Gastroesophageal sphincter (tissue), 4 donors: Measurements from ENCODE around the gene LY6G6D. TPM values are rescaled to one million over a fixed set of nuclear protein-coding genes. Genes with fewer than 3 reads are reported as not detected.

ENCODE experiments used
- ATAC-seq: fragments of 150-250 bp; one replicate; pipeline ENCODE4 v1.9.1; 2016; ENCODE audit warnings: mild to moderate bottlenecking, moderate library complexity
- H3K27ac ChIP-seq, 4 donors: fragments of 200-600 bp; sonication (generic) in 3 of 4; 1 replicate in 3 of 4; 2 replicates in 1 of 4; pipeline ENCODE4 v1.5.1; 2016 to 2019
- H3K27me3 ChIP-seq: fragments of 200-600 bp; sonication (generic); one replicate; pipeline ENCODE4 v1.5.1; 2019
- H3K36me3 ChIP-seq, 2 donors: fragments of 200-600 bp; sonication (generic); one replicate each; pipeline ENCODE4 v1.5.1; 2019; ENCODE audit warnings: control low read depth in 1 of 2
- H3K4me1 ChIP-seq, 3 donors: fragments of 200-600 bp; sonication (generic); 1 replicate in 2 of 3; 2 replicates in 1 of 3; pipeline ENCODE4 v1.5.1; 2016 to 2019; ENCODE audit warnings: control low read depth in 2 of 3
- H3K4me3 ChIP-seq, 2 donors: fragments of 200-600 bp; sonication (generic); one replicate each; pipeline ENCODE4 v1.5.1; 2019; ENCODE audit warnings: mild to moderate bottlenecking in 1 of 2, moderate library complexity in 1 of 2
- H3K9me3 ChIP-seq, 3 donors: fragments of 200-600 bp; sonication (generic); one replicate each; pipeline ENCODE4 v1.5.1; 2017 to 2019; ENCODE audit warnings: control low read depth in 2 of 3
- CTCF ChIP-seq, 4 experiments: fragments of 200-600 bp in 2 of 4; fragments of 450-650 bp in 2 of 4; sonication (generic) in 1 of 4; IDR thresholded peaks; one replicate each; pipeline ENCODE4 v1.5.1; 2017 to 2019; ENCODE audit warnings: antibody characterized with exemption in 4 of 4, mild to moderate bottlenecking in 2 of 4, moderate library complexity in 2 of 4
- EP300 ChIP-seq: sonication (generic); formaldehyde crosslinking; IDR thresholded peaks from one replicate; pipeline ENCODE4 v1.6.1; 2017; ENCODE audit warnings: antibody characterized with exemption, mild to moderate bottlenecking
- POLR2A ChIP-seq, 2 donors: fragments of 450-650 bp; IDR thresholded peaks; one replicate each; pipeline ENCODE4 v1.6.1; 2017; ENCODE audit warnings: antibody characterized with exemption in 2 of 2, mild to moderate bottlenecking in 2 of 2, moderate library complexity in 1 of 2
- POLR2AphosphoS5 ChIP-seq: sonication (generic); formaldehyde crosslinking; IDR thresholded peaks from one replicate; pipeline ENCODE4 v1.6.1; 2017; ENCODE audit warnings: antibody characterized with exemption
- WGBS, 2 donors: methylation state at CpG; one replicate each; pipeline ENCODE4 v1.1.5; 2018; ENCODE audit warnings: low coverage in 1 of 2; 5-methylcytosine and 5-hydroxymethylcytosine counted together
- total RNA-seq, 4 donors: library from RNA; depleted of rRNA; stranded (reverse); fragments of >200 nt; gene quantifications; one replicate each; pipeline ENCODE4 v1.1.0, GENCODE V29; 2016

Gene LY6G6D
- total RNA-seq, 4 donors from 2014 or later: not detected

- no peaks in the 10 kb centered on the region for H3K9me3 ChIP-seq
- no peak overlapping the region for H3K27ac ChIP-seq
- WGBS, 2 donors: 80% methylated on average over 3 of the region's 12 CpGs; no CpG with 5 or more reads in 1 of the 2 donors
- ATAC-seq: no peak
- H3K4me3 ChIP-seq: no peak overlapping the region
- H3K36me3 ChIP-seq: peaks cover 0 to 100% of the 10 kb centered on the region in 2 donors
- no peaks in the 10 kb centered on the region for H3K27me3 ChIP-seq
- no peaks in the 10 kb centered on the region for H3K4me1 ChIP-seq
- no peak for TF ChIP-seq CTCF (IDR thresholded peaks at IDR 0.05)
- TF ChIP-seq POLR2AphosphoS5: no peak
- no peak for TF ChIP-seq POLR2A (IDR thresholded peaks at IDR 0.05)
- TF ChIP-seq EP300: no peak
These were observed 23.5 kb upstream of the LY6G6D start for GRCh38 chr6:31691564-31692108.

GRCh38 chr6:31692353-31692752, 22.8 kb upstream of the LY6G6D start:
- peaks cover 0 to 100% of the 10 kb centered on the region in 2 donors for H3K36me3 ChIP-seq
- 70 to 80% methylated on average over 2 of the region's 4 CpGs for WGBS, 2 donors

GRCh38 chr6:31692886-31693285, 22.3 kb upstream of the LY6G6D start:
- Histone ChIP-seq H3K4me1 (no peaks in the 10 kb centered on the region), H3K36me3 (peaks cover 0 to 100% of the 10 kb centered on the region in 2 donors), H3K4me3 (no peak overlapping the region), H3K27ac (no peak overlapping the region), H3K27me3 (no peaks in the 10 kb centered on the region), H3K9me3 (no peaks in the 10 kb centered on the region)
- 51 to 80% methylated on average over 1 to 2 of the region's 9 CpGs for whole genome bisulfite sequencing, 2 donors
- ATAC-seq: no peak
- TF ChIP-seq POLR2A (IDR thresholded peaks at IDR 0.05): no peak
- no peak for TF ChIP-seq POLR2AphosphoS5
- TF ChIP-seq CTCF (IDR thresholded peaks at IDR 0.05): no peak
- no peak for TF ChIP-seq EP300

More at GRCh38 chr6:31692353-31692752, 22.8 kb upstream of the LY6G6D start:
- Histone ChIP-seq H3K9me3 (no peaks in the 10 kb centered on the region), H3K27ac (no peak overlapping the region), H3K27me3 (no peaks in the 10 kb centered on the region), H3K4me3 (no peak overlapping the region), H3K4me1 (no peaks in the 10 kb centered on the region)
- TF ChIP-seq POLR2A (IDR thresholded peaks at IDR 0.05): no peak
- TF ChIP-seq EP300: no peak
- no peak for TF ChIP-seq POLR2AphosphoS5
- TF ChIP-seq CTCF (IDR thresholded peaks at IDR 0.05): no peak
- ATAC-seq: no peak

GRCh38 chr6:31693535-31693934, 21.6 kb upstream of the LY6G6D start:
- no peak overlapping the region for H3K4me3 ChIP-seq
- 71 to 83% methylated on average over 1 to 2 of the region's 6 CpGs for WGBS, 2 donors
- H3K4me1 ChIP-seq: no peaks in the 10 kb centered on the region
- TF ChIP-seq CTCF (IDR thresholded peaks at IDR 0.05) (no peak), POLR2AphosphoS5 (no peak), EP300 (no peak), POLR2A (IDR thresholded peaks at IDR 0.05) (no peak)
- H3K27me3 ChIP-seq: no peaks in the 10 kb centered on the region
- ATAC-seq: no peak
- no peaks in the 10 kb centered on the region for H3K9me3 ChIP-seq
- peaks cover 0 to 99% of the 10 kb centered on the region in 2 donors for H3K36me3 ChIP-seq
- H3K27ac ChIP-seq: no peak overlapping the region

GRCh38 chr6:31697555-31697954, 17.6 kb upstream of the LY6G6D start:
- 20 to 29% methylated on average over 1 to 3 of the region's 3 CpGs for WGBS, 2 donors
- H3K4me3 ChIP-seq: no peak overlapping the region
- TF ChIP-seq EP300 (no peak), POLR2A (IDR thresholded peaks at IDR 0.05) (no peak), POLR2AphosphoS5 (no peak), CTCF (IDR thresholded peaks at IDR 0.05) (no peak)
- peaks cover 0 to 79% of the 10 kb centered on the region in 2 donors for H3K36me3 ChIP-seq
- H3K9me3 ChIP-seq: no peaks in the 10 kb centered on the region
- ATAC-seq: no peak
- H3K4me1 ChIP-seq: peaks cover 6 to 30% (median 15%) of the 10 kb centered on the region in 3 donors
- H3K27ac ChIP-seq: no peak overlapping the region
- H3K27me3 ChIP-seq: no peaks in the 10 kb centered on the region
